Thyroid gland (tissue), 4 donors: ENCODE data around the gene SRSF3. TPM values are rescaled to one million over a fixed set of nuclear protein-coding genes. Genes with fewer than 3 reads are reported as not detected.
A peak's percentile ranks its signal among the peaks of the same experiment; 100 is the strongest.

Experiments used
- DNase-seq, 2 donors: peaks; one replicate each; pipeline ENCODE4 v3.0.0-alpha.2; 2019
- H3K27ac ChIP-seq, 3 donors: fragments of 200-600 bp; sonication (generic); 1 replicate in 2 of 3; 2 replicates in 1 of 3; pipeline ENCODE4 v1.5.1; 2016 to 2019; ENCODE audit warnings: mild to moderate bottlenecking in 1 of 3, moderate library complexity in 1 of 3
- H3K27me3 ChIP-seq: fragments of 200-600 bp; sonication (generic); one replicate; pipeline ENCODE4 v1.5.1; 2019
- H3K36me3 ChIP-seq, 2 donors: fragments of 200-600 bp; sonication (generic); one replicate each; pipeline ENCODE4 v1.5.1; 2016 to 2019
- H3K4me1 ChIP-seq, 2 donors: fragments of 200-600 bp; sonication (generic); one replicate each; pipeline ENCODE4 v1.5.1; 2017 to 2019
- H3K4me3 ChIP-seq, 3 donors: fragments of 200-600 bp; sonication (generic); replicated peaks in 1 of 3; 1 replicate in 2 of 3; 2 replicates in 1 of 3; pipeline ENCODE4 v1.5.1; 2016; ENCODE audit warnings: mild to moderate bottlenecking in 1 of 3
- H3K9me3 ChIP-seq: fragments of 200-600 bp; sonication (generic); one replicate; pipeline ENCODE4 v1.5.1; 2017
- POLR2A ChIP-seq, 2 donors: fragments of 450-650 bp; IDR thresholded peaks; one replicate each; pipeline ENCODE4 v1.6.1; 2017; ENCODE audit warnings: antibody characterized with exemption in 2 of 2, mild to moderate bottlenecking in 2 of 2, moderate library complexity in 1 of 2
- WGBS, 2 donors: methylation state at CpG; one replicate each; pipeline ENCODE4 v1.1.5; 2017; 5-methylcytosine and 5-hydroxymethylcytosine counted together
- intact Hi-C: fragments of 100-400 bp; cut with DNase I; formaldehyde crosslinking; loops from one replicate; pipeline ENCODE4 v1.15.1; 2023
- total RNA-seq, 4 donors: library from RNA; depleted of rRNA; stranded (reverse); fragments of >200 nt; gene quantifications; one replicate each; pipeline ENCODE4 v1.2.3, GENCODE V29; 2016
- TF ChIP-seq, protein P1 (sequence below), 6 experiments: fragments of 200-600 bp in 3 of 6; fragments of 450-650 bp in 3 of 6; sonication (generic) in 3 of 6; IDR thresholded peaks; one replicate each; pipeline ENCODE4 v1.5.1; 2016 to 2019; ENCODE audit warnings: antibody characterized with exemption in 6 of 6, mild to moderate bottlenecking in 2 of 6, inconsistent platforms in 1 of 6, moderate library complexity in 1 of 6

Gene SRSF3
- total RNA-seq, 4 donors from 2014 or later, result 120 to 287 (median 144) TPM

DNA sequence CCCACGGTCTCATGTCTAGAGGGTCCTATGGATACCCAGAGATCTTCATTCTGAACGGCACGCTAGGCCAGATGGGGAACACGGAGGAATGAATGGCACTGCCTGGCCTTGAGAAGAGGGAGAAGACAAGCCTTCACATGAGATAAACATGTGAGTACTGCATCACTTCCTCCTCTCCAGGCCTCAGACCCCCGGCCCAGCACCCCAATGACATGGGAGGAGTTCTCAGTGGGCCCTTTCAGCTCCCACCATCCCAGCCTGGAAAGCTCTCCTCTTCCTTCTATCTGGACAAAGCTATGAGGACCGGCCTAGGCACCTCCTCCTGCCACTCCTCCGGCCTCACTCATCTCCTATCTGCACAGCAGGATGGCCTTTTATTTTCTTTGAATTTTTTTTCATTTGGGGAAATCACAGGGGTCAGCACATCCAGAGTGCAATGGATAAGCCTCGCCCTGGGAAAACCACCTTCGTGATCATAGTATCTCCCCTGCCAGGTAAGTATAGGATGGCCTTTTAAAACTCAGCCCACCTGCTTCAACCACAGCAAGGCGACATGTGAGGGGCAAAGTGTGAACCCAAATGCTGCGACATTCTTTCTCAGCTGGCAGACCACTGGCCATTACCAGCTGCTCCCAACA, 45.1 kb downstream of the SRSF3 start:
- no peak for DNase-seq
- Histone ChIP-seq H3K27ac (no peak overlapping the region), H3K4me1 (peaks cover 8 to 18% of the 10 kb centered on the region in 2 donors), H3K27me3 (no peaks in the 10 kb centered on the region), H3K36me3 (no peaks in the 10 kb centered on the region), H3K9me3 (no peaks in the 10 kb centered on the region), H3K4me3 (no peak overlapping the region)
- TF ChIP-seq, protein P1, sequence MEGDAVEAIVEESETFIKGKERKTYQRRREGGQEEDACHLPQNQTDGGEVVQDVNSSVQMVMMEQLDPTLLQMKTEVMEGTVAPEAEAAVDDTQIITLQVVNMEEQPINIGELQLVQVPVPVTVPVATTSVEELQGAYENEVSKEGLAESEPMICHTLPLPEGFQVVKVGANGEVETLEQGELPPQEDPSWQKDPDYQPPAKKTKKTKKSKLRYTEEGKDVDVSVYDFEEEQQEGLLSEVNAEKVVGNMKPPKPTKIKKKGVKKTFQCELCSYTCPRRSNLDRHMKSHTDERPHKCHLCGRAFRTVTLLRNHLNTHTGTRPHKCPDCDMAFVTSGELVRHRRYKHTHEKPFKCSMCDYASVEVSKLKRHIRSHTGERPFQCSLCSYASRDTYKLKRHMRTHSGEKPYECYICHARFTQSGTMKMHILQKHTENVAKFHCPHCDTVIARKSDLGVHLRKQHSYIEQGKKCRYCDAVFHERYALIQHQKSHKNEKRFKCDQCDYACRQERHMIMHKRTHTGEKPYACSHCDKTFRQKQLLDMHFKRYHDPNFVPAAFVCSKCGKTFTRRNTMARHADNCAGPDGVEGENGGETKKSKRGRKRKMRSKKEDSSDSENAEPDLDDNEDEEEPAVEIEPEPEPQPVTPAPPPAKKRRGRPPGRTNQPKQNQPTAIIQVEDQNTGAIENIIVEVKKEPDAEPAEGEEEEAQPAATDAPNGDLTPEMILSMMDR (IDR thresholded peaks at IDR 0.05), result no peak
- no peak for TF ChIP-seq POLR2A (IDR thresholded peaks at IDR 0.05)
- WGBS, 2 donors, result 92% methylated on average over 11 of the region's 11 CpGs
- intact Hi-C loops, result loop anchor here (10.0 kb wide), 1 partner anchor 1746 kb away; no protein-coding TSS in a partner anchor

DNA sequence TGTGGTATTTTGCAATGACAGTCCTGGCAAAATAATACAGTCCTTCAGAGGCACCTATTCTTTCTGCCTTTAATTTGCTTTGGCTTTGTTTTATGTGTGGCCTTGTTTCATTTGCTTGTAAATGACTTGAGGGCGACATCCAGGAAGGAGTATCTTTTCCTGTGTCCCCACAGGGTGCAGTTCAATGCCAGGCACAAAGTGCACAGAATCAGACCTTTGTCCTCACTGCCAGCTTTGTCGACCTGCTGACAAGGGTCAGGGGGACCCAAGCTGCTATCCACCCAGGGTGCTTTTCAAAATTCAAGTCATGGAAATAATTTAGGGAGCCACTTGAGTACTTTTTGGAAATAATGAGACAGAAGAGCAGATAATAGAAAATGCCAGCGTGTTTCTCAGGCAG, 47.4 kb downstream of the SRSF3 start:
- no peak for DNase-seq
- Histone ChIP-seq H3K27me3 (no peaks in the 10 kb centered on the region), H3K4me1 (peaks cover 6 to 15% of the 10 kb centered on the region in 2 donors), H3K27ac (no peak overlapping the region), H3K36me3 (no peaks in the 10 kb centered on the region), H3K4me3 (no peak overlapping the region), H3K9me3 (no peaks in the 10 kb centered on the region)
- TF ChIP-seq, protein P1 (IDR thresholded peaks at IDR 0.05), result no peak
- TF ChIP-seq POLR2A (IDR thresholded peaks at IDR 0.05), result no peak
- WGBS, 2 donors, result 80 to 87% methylated on average over 3 of the region's 3 CpGs
- intact Hi-C loops, result no loop called here

DNA sequence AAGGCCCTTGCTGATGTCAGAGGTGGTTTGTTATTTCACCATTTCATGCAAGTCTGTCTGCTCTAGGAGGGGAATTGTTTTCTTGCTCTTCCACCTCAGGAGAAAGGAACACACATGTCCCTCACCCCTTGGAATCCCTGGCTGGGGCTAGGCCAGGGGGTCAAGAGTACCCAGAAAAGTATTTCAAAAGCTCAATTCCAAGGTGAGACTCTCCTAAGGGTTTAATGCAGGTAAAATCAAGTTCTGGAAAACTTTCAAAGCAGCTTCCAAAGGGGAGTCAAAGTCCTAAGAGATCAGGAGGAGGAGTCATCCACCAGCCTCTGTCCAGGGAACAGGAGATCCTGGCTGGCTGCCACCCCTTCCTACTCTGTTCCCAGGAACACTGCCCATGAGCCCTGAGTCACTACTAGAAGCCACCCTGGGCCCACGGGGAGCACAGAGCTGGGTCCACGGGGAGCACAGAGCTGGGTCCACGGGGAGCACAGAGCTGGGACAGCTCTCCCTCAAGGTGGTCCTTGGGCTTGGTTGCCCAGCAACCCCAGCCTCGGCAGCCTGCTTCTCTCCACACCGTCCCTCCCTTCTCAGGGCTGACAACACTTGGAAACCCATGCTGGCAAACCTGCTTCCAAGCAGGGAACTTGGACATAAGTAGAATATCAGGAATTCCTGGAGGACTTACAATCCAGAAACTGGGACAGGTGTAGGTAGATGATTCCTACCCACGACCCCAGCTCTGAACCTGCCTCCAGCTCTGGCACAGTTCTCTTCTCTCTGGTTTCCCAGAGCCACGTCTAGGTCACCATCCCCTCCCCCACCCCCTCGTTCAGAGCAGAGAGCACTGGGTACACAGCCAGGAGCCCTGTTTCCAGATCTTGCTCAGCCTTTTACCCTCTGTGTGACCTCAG, 49.0 kb downstream of the SRSF3 start:
- Histone ChIP-seq H3K4me1 (peaks cover 6 to 15% of the 10 kb centered on the region in 2 donors), H3K27ac (peak overlapping the region in 2 of 3 donors; percentile 18 to 39), H3K27me3 (no peaks in the 10 kb centered on the region), H3K4me3 (no peak overlapping the region), H3K9me3 (no peaks in the 10 kb centered on the region), H3K36me3 (no peaks in the 10 kb centered on the region)
- intact Hi-C loops, result no loop called here
- TF ChIP-seq, protein P1 (IDR thresholded peaks at IDR 0.05), result no peak
- no peak for TF ChIP-seq POLR2A (IDR thresholded peaks at IDR 0.05)
- WGBS, 2 donors, result 31 to 40% methylated on average over 8 of the region's 8 CpGs
- peak; percentile 84 to 87 for DNase-seq

DNA sequence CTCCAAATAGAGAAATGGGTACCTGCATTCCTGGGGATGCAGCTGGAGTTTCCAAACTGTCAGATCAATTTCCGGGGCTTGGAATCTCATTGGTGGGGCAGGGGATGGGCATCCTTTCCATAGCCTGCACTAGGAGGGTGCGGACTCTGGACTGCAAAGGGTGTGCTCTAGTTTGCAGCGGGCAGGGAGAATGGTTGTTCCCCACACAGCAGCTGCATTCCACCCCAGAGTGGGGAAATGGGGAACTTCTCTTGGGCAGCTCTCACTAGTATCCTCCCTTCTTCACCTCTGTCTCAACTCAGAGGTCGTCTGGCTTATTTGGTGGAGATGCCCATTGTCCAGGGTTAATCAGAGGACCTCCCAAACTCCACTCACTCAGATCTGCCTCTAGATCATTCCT, 49.8 kb downstream of the SRSF3 start:
- 84 to 93% methylated on average over 4 of the region's 4 CpGs for WGBS, 2 donors
- no peak for DNase-seq
- H3K27me3 ChIP-seq, result no peaks in the 10 kb centered on the region
- H3K27ac ChIP-seq, result no peak overlapping the region
- no peaks in the 10 kb centered on the region for H3K9me3 ChIP-seq
- no peak for TF ChIP-seq POLR2A (IDR thresholded peaks at IDR 0.05)
- TF ChIP-seq, protein P1 (IDR thresholded peaks at IDR 0.05), result no peak
- intact Hi-C loops, result no loop called here
- H3K36me3 ChIP-seq, result no peaks in the 10 kb centered on the region
- H3K4me3 ChIP-seq, result no peak overlapping the region
- peaks cover 6 to 15% of the 10 kb centered on the region in 2 donors for H3K4me1 ChIP-seq

DNA sequence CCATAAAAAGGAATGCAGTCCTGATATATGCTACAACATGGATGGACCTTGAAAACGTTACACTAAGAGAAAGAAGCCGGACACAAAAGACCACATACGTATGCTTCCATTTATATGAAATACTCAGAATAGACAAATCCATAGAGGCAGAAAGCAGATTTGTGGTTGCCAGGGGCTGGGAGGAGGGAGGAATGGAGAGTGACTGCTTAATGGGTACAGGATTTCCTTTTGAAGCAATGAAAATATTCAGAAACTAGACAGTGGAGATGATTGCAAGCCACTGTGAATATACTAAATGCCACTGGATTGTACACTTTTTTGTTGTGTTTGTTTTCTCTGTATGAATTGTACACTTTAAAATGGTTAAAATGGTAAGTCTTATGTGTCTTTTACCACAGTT, 54.9 kb downstream of the SRSF3 start:
- H3K4me1 ChIP-seq, result no peaks in the 10 kb centered on the region
- H3K27ac ChIP-seq, result no peak overlapping the region
- H3K9me3 ChIP-seq, result no peaks in the 10 kb centered on the region
- H3K36me3 ChIP-seq, result no peaks in the 10 kb centered on the region
- no peak for DNase-seq
- intact Hi-C loops, result no loop called here
- no peak overlapping the region for H3K4me3 ChIP-seq
- H3K27me3 ChIP-seq, result no peaks in the 10 kb centered on the region
- TF ChIP-seq, protein P1 (IDR thresholded peaks at IDR 0.05), result no peak
- TF ChIP-seq POLR2A (IDR thresholded peaks at IDR 0.05), result no peak
- WGBS, 2 donors, result 80 to 85% methylated on average over 3 of the region's 3 CpGs
